Liver (tissue), 3 donors: ENCODE results near the gene TAF3.

Experiments used
- GABPA ChIP-seq, 2 donors: IDR thresholded peaks in 1 of 2; conservative IDR thresholded peaks in 1 of 2; 2 replicates each; pipeline ENCODE4 v1.6.1; 2016; ENCODE audit warnings: antibody characterized with exemption in 2 of 2, mild to moderate bottlenecking in 1 of 2, moderate library complexity in 1 of 2
- SP1 ChIP-seq: IDR thresholded peaks from 2 replicates; pipeline ENCODE4 v1.6.1; 2018; ENCODE audit warnings: antibody characterized with exemption, mild to moderate bottlenecking
- TAF1 ChIP-seq: conservative IDR thresholded peaks from 2 replicates; pipeline ENCODE4 v1.6.1; 2016; ENCODE audit warnings: antibody characterized with exemption, mild to moderate bottlenecking
- TF ChIP-seq, protein P1 (sequence below): IDR thresholded peaks from 2 replicates; pipeline ENCODE4 v1.6.1; 2016; ENCODE audit warnings: antibody characterized with exemption
- TF ChIP-seq, protein P2 (sequence below): fragments of 150-350 bp; IDR thresholded peaks from 2 replicates; pipeline ENCODE4 v1.5.1; 2017; ENCODE audit warnings: improper control_type of control experiment, low read depth, low read length; ENCODE audit not compliant: missing input control
- TF ChIP-seq, protein P3 (sequence below): IDR thresholded peaks from 2 replicates; pipeline ENCODE4 v1.6.1; 2016; ENCODE audit warnings: antibody characterized with exemption, mild to moderate bottlenecking
- donor health status: healthy.
- donor health status: healthy.

DNA sequence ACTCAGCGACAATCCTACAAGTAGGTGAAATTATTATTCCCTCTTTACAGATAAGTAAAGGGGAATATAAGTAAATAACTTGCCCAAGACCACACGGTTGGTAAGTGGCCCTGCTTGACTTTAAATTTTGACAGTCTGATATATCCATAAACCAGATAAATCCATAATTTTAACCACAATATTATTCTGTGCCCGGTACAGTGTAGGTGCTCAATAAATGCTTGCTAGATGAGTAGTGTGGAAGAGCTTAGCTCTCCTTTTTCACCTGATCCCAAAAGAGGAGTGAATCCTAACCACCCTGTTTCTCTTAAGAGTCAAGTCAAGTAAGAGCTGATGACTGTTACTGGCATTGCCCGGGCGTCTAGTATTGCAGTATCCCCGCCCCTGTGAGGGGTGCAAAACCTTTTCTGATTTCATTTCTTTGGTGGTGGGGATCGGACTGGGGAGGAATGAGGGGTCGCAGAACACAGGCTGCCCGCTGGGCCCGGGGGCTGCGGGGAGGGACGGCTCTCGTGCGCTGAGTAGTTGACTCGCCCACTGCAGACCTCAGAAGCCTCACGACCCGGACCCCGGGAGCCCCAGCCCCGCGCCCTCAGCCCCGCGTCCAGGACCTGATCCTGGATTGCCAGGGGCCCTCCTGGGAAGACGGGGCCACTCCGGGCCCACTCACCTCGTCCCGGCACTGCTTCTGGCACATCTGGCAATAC, 31.0 kb upstream of the TAF3 start:
- TF ChIP-seq, protein P1, sequence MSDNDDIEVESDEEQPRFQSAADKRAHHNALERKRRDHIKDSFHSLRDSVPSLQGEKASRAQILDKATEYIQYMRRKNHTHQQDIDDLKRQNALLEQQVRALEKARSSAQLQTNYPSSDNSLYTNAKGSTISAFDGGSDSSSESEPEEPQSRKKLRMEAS = no peak
- TF ChIP-seq, protein P2, sequence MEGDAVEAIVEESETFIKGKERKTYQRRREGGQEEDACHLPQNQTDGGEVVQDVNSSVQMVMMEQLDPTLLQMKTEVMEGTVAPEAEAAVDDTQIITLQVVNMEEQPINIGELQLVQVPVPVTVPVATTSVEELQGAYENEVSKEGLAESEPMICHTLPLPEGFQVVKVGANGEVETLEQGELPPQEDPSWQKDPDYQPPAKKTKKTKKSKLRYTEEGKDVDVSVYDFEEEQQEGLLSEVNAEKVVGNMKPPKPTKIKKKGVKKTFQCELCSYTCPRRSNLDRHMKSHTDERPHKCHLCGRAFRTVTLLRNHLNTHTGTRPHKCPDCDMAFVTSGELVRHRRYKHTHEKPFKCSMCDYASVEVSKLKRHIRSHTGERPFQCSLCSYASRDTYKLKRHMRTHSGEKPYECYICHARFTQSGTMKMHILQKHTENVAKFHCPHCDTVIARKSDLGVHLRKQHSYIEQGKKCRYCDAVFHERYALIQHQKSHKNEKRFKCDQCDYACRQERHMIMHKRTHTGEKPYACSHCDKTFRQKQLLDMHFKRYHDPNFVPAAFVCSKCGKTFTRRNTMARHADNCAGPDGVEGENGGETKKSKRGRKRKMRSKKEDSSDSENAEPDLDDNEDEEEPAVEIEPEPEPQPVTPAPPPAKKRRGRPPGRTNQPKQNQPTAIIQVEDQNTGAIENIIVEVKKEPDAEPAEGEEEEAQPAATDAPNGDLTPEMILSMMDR = no peak
- TF ChIP-seq TAF1 (no peak), GABPA (IDR thresholded peaks at IDR 0.05 in 1 of 2, conservative IDR thresholded peaks at IDR 0.05 in 1 of 2) (no peak), SP1 (no peak)
- TF ChIP-seq, protein P3, sequence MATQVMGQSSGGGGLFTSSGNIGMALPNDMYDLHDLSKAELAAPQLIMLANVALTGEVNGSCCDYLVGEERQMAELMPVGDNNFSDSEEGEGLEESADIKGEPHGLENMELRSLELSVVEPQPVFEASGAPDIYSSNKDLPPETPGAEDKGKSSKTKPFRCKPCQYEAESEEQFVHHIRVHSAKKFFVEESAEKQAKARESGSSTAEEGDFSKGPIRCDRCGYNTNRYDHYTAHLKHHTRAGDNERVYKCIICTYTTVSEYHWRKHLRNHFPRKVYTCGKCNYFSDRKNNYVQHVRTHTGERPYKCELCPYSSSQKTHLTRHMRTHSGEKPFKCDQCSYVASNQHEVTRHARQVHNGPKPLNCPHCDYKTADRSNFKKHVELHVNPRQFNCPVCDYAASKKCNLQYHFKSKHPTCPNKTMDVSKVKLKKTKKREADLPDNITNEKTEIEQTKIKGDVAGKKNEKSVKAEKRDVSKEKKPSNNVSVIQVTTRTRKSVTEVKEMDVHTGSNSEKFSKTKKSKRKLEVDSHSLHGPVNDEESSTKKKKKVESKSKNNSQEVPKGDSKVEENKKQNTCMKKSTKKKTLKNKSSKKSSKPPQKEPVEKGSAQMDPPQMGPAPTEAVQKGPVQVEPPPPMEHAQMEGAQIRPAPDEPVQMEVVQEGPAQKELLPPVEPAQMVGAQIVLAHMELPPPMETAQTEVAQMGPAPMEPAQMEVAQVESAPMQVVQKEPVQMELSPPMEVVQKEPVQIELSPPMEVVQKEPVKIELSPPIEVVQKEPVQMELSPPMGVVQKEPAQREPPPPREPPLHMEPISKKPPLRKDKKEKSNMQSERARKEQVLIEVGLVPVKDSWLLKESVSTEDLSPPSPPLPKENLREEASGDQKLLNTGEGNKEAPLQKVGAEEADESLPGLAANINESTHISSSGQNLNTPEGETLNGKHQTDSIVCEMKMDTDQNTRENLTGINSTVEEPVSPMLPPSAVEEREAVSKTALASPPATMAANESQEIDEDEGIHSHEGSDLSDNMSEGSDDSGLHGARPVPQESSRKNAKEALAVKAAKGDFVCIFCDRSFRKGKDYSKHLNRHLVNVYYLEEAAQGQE = no peak
